ENCODE results near the gene PGAP6. TPM values are rescaled to one million over a fixed set of nuclear protein-coding genes. Genes with fewer than 3 reads are reported as not detected.

Gene PGAP6
- total and polyA plus RNA-seq, 9 of the 15 experiments (the other 6 are each of a cell fraction or from before 2014, with no cell fraction given): 0.45 to 50.2 (median 39.3) TPM

DNA sequence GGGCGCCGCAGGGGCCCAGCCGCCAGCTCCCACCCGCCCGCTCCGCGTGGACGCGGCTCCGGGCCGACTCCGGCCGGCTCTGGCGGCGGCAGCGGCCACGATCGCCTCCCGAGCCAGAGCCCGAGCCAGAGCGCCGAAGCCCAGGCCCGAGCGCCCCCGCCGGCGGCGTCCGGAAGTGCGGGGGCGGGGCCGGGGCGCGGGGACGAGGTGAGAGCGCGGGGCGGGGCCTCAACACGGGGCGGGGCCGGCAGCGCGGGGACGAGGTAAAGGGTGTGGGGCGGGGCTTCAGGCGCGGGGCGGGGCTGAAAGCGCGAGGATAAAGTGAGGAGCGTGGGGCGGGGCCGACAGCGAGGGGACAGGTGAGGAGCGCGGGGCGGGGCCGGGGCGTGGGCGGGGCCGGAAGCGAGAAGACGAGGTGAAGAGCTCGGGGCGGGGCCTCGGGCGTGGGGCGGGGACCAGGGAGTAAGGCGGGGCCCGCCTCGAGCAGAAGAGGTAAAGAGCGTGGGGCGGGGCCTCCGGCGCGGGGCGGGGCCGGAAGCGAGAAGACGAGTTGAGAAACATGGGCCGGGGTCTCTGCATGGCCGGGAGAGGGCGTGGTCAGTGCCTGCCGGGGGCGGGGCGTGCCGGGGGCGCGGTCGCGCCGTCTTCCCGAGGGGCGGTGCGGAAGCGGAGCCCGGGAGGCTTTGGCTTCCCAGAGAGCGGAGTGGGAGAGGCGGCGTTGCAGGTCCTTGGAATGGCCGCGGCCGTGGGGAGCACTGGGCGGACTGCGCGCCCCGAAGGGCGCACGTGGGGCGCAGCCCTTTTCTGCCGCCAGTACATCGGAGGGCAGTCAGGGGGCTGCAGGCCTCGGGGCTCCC lies 29.0 kb downstream of the PGAP6 start, which contains the start of gene AXIN1 (continued):
- TF ChIP-seq, protein P1, sequence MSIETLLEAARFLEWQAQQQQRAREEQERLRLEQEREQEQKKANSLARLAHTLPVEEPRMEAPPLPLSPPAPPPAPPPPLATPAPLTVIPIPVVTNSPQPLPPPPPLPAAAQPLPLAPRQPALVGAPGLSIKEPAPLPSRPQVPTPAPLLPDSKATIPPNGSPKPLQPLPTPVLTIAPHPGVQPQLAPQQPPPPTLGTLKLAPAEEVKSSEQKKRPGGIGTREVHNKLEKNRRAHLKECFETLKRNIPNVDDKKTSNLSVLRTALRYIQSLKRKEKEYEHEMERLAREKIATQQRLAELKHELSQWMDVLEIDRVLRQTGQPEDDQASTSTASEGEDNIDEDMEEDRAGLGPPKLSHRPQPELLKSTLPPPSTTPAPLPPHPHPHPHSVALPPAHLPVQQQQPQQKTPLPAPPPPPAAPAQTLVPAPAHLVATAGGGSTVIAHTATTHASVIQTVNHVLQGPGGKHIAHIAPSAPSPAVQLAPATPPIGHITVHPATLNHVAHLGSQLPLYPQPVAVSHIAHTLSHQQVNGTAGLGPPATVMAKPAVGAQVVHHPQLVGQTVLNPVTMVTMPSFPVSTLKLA (conservative IDR thresholded peaks at IDR 0.05): peak in 1 of 2 experiments; percentile 85; a peak in 2 of 4 replicates
- TF ChIP-seq, protein P2, sequence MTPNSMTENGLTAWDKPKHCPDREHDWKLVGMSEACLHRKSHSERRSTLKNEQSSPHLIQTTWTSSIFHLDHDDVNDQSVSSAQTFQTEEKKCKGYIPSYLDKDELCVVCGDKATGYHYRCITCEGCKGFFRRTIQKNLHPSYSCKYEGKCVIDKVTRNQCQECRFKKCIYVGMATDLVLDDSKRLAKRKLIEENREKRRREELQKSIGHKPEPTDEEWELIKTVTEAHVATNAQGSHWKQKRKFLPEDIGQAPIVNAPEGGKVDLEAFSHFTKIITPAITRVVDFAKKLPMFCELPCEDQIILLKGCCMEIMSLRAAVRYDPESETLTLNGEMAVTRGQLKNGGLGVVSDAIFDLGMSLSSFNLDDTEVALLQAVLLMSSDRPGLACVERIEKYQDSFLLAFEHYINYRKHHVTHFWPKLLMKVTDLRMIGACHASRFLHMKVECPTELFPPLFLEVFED (CRISPR knock-in tag; conservative IDR thresholded peaks at IDR 0.05): no peak
- no peak for TF ChIP-seq CREB3 (tag; conservative IDR thresholded peaks at IDR 0.05; ENCODE audit: low read depth)
- TF ChIP-seq SIN3B (IDR thresholded peaks at IDR 0.05; ENCODE audit: low read depth): no peak
- TF ChIP-seq E2F3 (CRISPR knock-in tag; IDR thresholded peaks at IDR 0.05): no peak
- TF ChIP-seq ZNF639 (CRISPR knock-in tag; conservative IDR thresholded peaks at IDR 0.05 in 1 of 2, IDR thresholded peaks at IDR 0.05 in 1 of 2): no peak
- no peak for TF ChIP-seq PRMT5 (CRISPR knock-in tag; IDR thresholded peaks at IDR 0.05)
- TF ChIP-seq TBL1XR1 (IDR thresholded peaks at IDR 0.05; ENCODE audit: low read length in 2 of 2): no peak
- TF ChIP-seq XRCC4 (IDR thresholded peaks at IDR 0.05; ENCODE audit: extremely low read depth, insufficient read depth, insufficient read length): no peak
- peak in 1 of 2 experiments; percentile 55; a peak in 1 of 4 replicates for TF ChIP-seq SRF (CRISPR knock-in tag; IDR thresholded peaks at IDR 0.05)
- no peak for TF ChIP-seq ZNF217 (CRISPR knock-in tag; IDR thresholded peaks at IDR 0.05)
- TF ChIP-seq PBX2 (CRISPR knock-in tag; IDR thresholded peaks at IDR 0.05; ENCODE audit: low read depth): no peak
- TF ChIP-seq PBX2 (tag; conservative IDR thresholded peaks at IDR 0.05; ENCODE audit: low read depth): no peak
- TF ChIP-seq RBBP5 (IDR thresholded peaks at IDR 0.05; ENCODE audit: borderline replicate concordance, insufficient read depth, low read length, poor library complexity, severe bottlenecking): no peak
- no peak for TF ChIP-seq ZNF174 (CRISPR knock-in tag; IDR thresholded peaks at IDR 0.05)
- no peak for TF ChIP-seq ZNF12 (CRISPR knock-in tag; IDR thresholded peaks at IDR 0.05)
- TF ChIP-seq ZNF134 (CRISPR knock-in tag; conservative IDR thresholded peaks at IDR 0.05): no peak
- TF ChIP-seq ZNF644 (tag; IDR thresholded peaks at IDR 0.05; ENCODE audit: low read depth): no peak

All from K562 (cell line).